ENCODE measurements around the gene SEZ6. TPM values are rescaled to one million over a fixed set of nuclear protein-coding genes. Genes with fewer than 3 reads are reported as not detected.

SEZ6 gene
- total RNA-seq, 1 donor from 2014 or later: not detected

- peaks cover 4% of the 10 kb centered on the region for H3K36me3 Mint-ChIP-seq (ENCODE audit: unreplicated experiment)
- H3K4me3 Mint-ChIP-seq (ENCODE audit: unreplicated experiment): peak overlapping the region; percentile 89
- TF ChIP-seq CTCF (IDR thresholded peaks at IDR 0.05): no peak
- peak overlapping the region; percentile 90 for H3K27ac Mint-ChIP-seq (ENCODE audit: unreplicated experiment)
- peaks cover 34% of the 10 kb centered on the region for H3K4me1 Mint-ChIP-seq (ENCODE audit: unreplicated experiment)
- no peaks in the 10 kb centered on the region for H3K9me3 Mint-ChIP-seq (ENCODE audit: unreplicated experiment)
- DNase-seq (ENCODE audit: extremely low spot score, unreplicated experiment): no peak
- H3K27me3 Mint-ChIP-seq (ENCODE audit: unreplicated experiment): no peaks in the 10 kb centered on the region
Measured at GRCh38 chr17:28950017-28950751, 55.6 kb downstream of the SEZ6 start.

- DNase-seq (ENCODE audit: extremely low spot score, unreplicated experiment): no peak
- H3K27ac Mint-ChIP-seq (ENCODE audit: unreplicated experiment): peak overlapping the region; percentile 96
- peaks cover 39% of the 10 kb centered on the region for H3K4me1 Mint-ChIP-seq (ENCODE audit: unreplicated experiment)
- H3K36me3 Mint-ChIP-seq (ENCODE audit: unreplicated experiment): peaks cover 4% of the 10 kb centered on the region
- no peaks in the 10 kb centered on the region for H3K27me3 Mint-ChIP-seq (ENCODE audit: unreplicated experiment)
- no peak for TF ChIP-seq CTCF (IDR thresholded peaks at IDR 0.05)
- H3K4me3 Mint-ChIP-seq (ENCODE audit: unreplicated experiment): peak overlapping the region; percentile 89
- H3K9me3 Mint-ChIP-seq (ENCODE audit: unreplicated experiment): no peaks in the 10 kb centered on the region
Measured at GRCh38 chr17:28949185-28950016, 56.4 kb downstream of the SEZ6 start.

GRCh38 chr17:28948873-28949184 is 57.0 kb downstream of the SEZ6 start:
- TF ChIP-seq CTCF (IDR thresholded peaks at IDR 0.05): no peak
- no peak for DNase-seq (ENCODE audit: extremely low spot score, unreplicated experiment)

GRCh38 chr17:28948342-28948741 is 57.5 kb downstream of the SEZ6 start:
- H3K27me3 Mint-ChIP-seq (ENCODE audit: unreplicated experiment): no peaks in the 10 kb centered on the region
- H3K4me3 Mint-ChIP-seq (ENCODE audit: unreplicated experiment): peak overlapping the region; percentile 89
- no peak for TF ChIP-seq CTCF (IDR thresholded peaks at IDR 0.05)
- peaks cover 44% of the 10 kb centered on the region for H3K4me1 Mint-ChIP-seq (ENCODE audit: unreplicated experiment)
- H3K36me3 Mint-ChIP-seq (ENCODE audit: unreplicated experiment): peaks cover 8% of the 10 kb centered on the region
- H3K9me3 Mint-ChIP-seq (ENCODE audit: unreplicated experiment): no peaks in the 10 kb centered on the region
- no peak for DNase-seq (ENCODE audit: extremely low spot score, unreplicated experiment)
- H3K27ac Mint-ChIP-seq (ENCODE audit: unreplicated experiment): peak overlapping the region; percentile 96

More at GRCh38 chr17:28948873-28949184, 57.0 kb downstream of the SEZ6 start:
- Mint-ChIP-seq H3K9me3 (ENCODE audit: unreplicated experiment) (no peaks in the 10 kb centered on the region), H3K4me1 (ENCODE audit: unreplicated experiment) (peaks cover 43% of the 10 kb centered on the region), H3K27me3 (ENCODE audit: unreplicated experiment) (no peaks in the 10 kb centered on the region), H3K36me3 (ENCODE audit: unreplicated experiment) (peaks cover 4% of the 10 kb centered on the region), H3K27ac (ENCODE audit: unreplicated experiment) (peak overlapping the region; percentile 96), H3K4me3 (ENCODE audit: unreplicated experiment) (peak overlapping the region; percentile 89)

GRCh38 chr17:28947639-28948038 is 58.2 kb downstream of the SEZ6 start:
- H3K4me3 Mint-ChIP-seq (ENCODE audit: unreplicated experiment): peak overlapping the region; percentile 89
- peaks cover 44% of the 10 kb centered on the region for H3K4me1 Mint-ChIP-seq (ENCODE audit: unreplicated experiment)
- H3K36me3 Mint-ChIP-seq (ENCODE audit: unreplicated experiment): peaks cover 10% of the 10 kb centered on the region
- TF ChIP-seq CTCF (IDR thresholded peaks at IDR 0.05): no peak
- peak overlapping the region; percentile 96 for H3K27ac Mint-ChIP-seq (ENCODE audit: unreplicated experiment)
- DNase-seq (ENCODE audit: extremely low spot score, unreplicated experiment): no peak
- H3K9me3 Mint-ChIP-seq (ENCODE audit: unreplicated experiment): no peaks in the 10 kb centered on the region
- no peaks in the 10 kb centered on the region for H3K27me3 Mint-ChIP-seq (ENCODE audit: unreplicated experiment)
